Activated CD4-positive, alpha-beta T cell treated with anti-CD3 and anti-CD28 coated beads, Interleukin-2, amount 50 U/mL, for 24 hours (primary cell): ENCODE data around the gene PPP1R3F.

Experiments used
- DNase-seq, 2 donors: peaks; one replicate each; pipeline ENCODE4 v3.0.0-alpha.2; 2020; ENCODE audit warnings: low read depth in 1 of 2, low spot score in 1 of 2

The PPP1R3F gene

GRCh38 chrX:49269767-49270248, at the start of gene PPP1R3F:
Gene PPP1R3F, plus strand, starts transcription at chrX:49269793. Its CDS starts 77 bp downstream, at chrX:49269870.
- no peak for DNase-seq

GRCh38 chrX:49220100-49220499, 49.5 kb upstream of the PPP1R3F start:
- DNase-seq: no peak

- DNase-seq: no peak
Measured at GRCh38 chrX:49221868-49222267, 47.7 kb upstream of the PPP1R3F start.

GRCh38 chrX:49225858-49226257, 43.7 kb upstream of the PPP1R3F start:
- DNase-seq: no peak

- no peak for DNase-seq
Measured at GRCh38 chrX:49226946-49227345, 42.6 kb upstream of the PPP1R3F start.

- no peak for DNase-seq
Measured at GRCh38 chrX:49227726-49228125, 41.9 kb upstream of the PPP1R3F start.

- no peak for DNase-seq
Measured at GRCh38 chrX:49228185-49228584, 41.4 kb upstream of the PPP1R3F start.

- peak; percentile 14 to 17 for DNase-seq
Measured at GRCh38 chrX:49230500-49231232, 38.9 kb upstream of the PPP1R3F start.

- no peak for DNase-seq
Measured at GRCh38 chrX:49231333-49232000, 38.1 kb upstream of the PPP1R3F start.

- no peak for DNase-seq
Measured at GRCh38 chrX:49232525-49232924, 37.1 kb upstream of the PPP1R3F start.

- DNase-seq: no peak
Measured at GRCh38 chrX:49233176-49233575, 36.4 kb upstream of the PPP1R3F start, which contains the start of gene CACNA1F. Gene CACNA1F, minus strand, starts transcription at chrX:49233340. Its CDS starts 31 bp downstream, at chrX:49233309.

GRCh38 chrX:49233887-49234555, 35.6 kb upstream of the PPP1R3F start:
- DNase-seq: no peak

- DNase-seq: no peak
Measured at GRCh38 chrX:49237060-49237459, 32.5 kb upstream of the PPP1R3F start.

- no peak for DNase-seq
Measured at GRCh38 chrX:49238735-49239134, 30.9 kb upstream of the PPP1R3F start.

GRCh38 chrX:49242545-49243066, 27.0 kb upstream of the PPP1R3F start:
- no peak for DNase-seq

- DNase-seq: no peak
Measured at GRCh38 chrX:49243166-49243565, 26.4 kb upstream of the PPP1R3F start.

GRCh38 chrX:49244207-49244606, 25.4 kb upstream of the PPP1R3F start:
- DNase-seq: no peak

- DNase-seq: no peak
Measured at GRCh38 chrX:49246541-49246940, 23.1 kb upstream of the PPP1R3F start.

- no peak for DNase-seq
Measured at GRCh38 chrX:49247346-49247745, 22.2 kb upstream of the PPP1R3F start.

GRCh38 chrX:49247916-49248811, 21.4 kb upstream of the PPP1R3F start:
- no peak for DNase-seq

GRCh38 chrX:49249071-49249470, 20.5 kb upstream of the PPP1R3F start:
- no peak for DNase-seq
